Inferior parietal cortex (tissue), 1 donor: ENCODE measurements around the gene CADM4.
"Not testable (repeated sequence)": the region's sequence is repeated elsewhere in the genome, so short reads cannot be mapped to it uniquely, and the experiment has no call there.

Experiments used
- DNase-seq: peaks from one replicate; pipeline ENCODE4 v3.0.0-alpha.2; 2016; ENCODE audit errors: extremely low spot score

The CADM4 gene

GRCh38 chr19:43639519-43640423, at the start of gene CADM4:
CADM4 (minus strand) TSS chr19:43639850; CDS start chr19:43639790, 60 bp downstream.
- no peak for DNase-seq

GRCh38 chr19:43688059-43688701, 48.5 kb upstream of the CADM4 start:
- no peak for DNase-seq

- DNase-seq = no peak
These were observed 48.0 kb upstream of the CADM4 start for GRCh38 chr19:43687660-43687997.

- no peak for DNase-seq
These were observed 44.7 kb upstream of the CADM4 start for GRCh38 chr19:43684326-43684725.

- DNase-seq = no peak
These were observed 44.3 kb upstream of the CADM4 start for GRCh38 chr19:43683905-43684304.

GRCh38 chr19:43682824-43683661, 43.4 kb upstream of the CADM4 start:
- DNase-seq = no peak

- DNase-seq = not testable (repeated sequence)
These were observed 42.6 kb upstream of the CADM4 start for GRCh38 chr19:43682269-43682668.

- DNase-seq = no peak
These were observed 42.2 kb upstream of the CADM4 start for GRCh38 chr19:43681821-43682220.

GRCh38 chr19:43678512-43679261, 39.0 kb upstream of the CADM4 start:
- no peak for DNase-seq

GRCh38 chr19:43675906-43676305, 36.3 kb upstream of the CADM4 start:
- no peak for DNase-seq

- DNase-seq = no peak
These were observed 35.7 kb upstream of the CADM4 start for GRCh38 chr19:43675269-43675879.

GRCh38 chr19:43674596-43674995, 34.9 kb upstream of the CADM4 start:
- DNase-seq = no peak

GRCh38 chr19:43674183-43674582, 34.5 kb upstream of the CADM4 start:
- DNase-seq = no peak

- no peak for DNase-seq
These were observed 34.0 kb upstream of the CADM4 start for GRCh38 chr19:43673637-43674036.

- no peak for DNase-seq
These were observed 32.5 kb upstream of the CADM4 start for GRCh38 chr19:43672061-43672679.

GRCh38 chr19:43668406-43669109, 28.9 kb upstream of the CADM4 start:
- DNase-seq = peak; percentile 97

- peak; percentile 20 for DNase-seq
These were observed 28.3 kb upstream of the CADM4 start for GRCh38 chr19:43667876-43668405.

- no peak for DNase-seq
These were observed 27.7 kb upstream of the CADM4 start for GRCh38 chr19:43667126-43667875.

GRCh38 chr19:43664018-43664417, 24.4 kb upstream of the CADM4 start:
- no peak for DNase-seq
